ENCODE data around the gene SLC47A2.
"Not testable (repeated sequence)": the region's sequence is repeated elsewhere in the genome, so short reads cannot be mapped to it uniquely, and the experiment has no call there.

GRCh38 chr17:19684909-19685580 lies 31.3 kb downstream of the SLC47A2 start:
- not testable (repeated sequence) for TF ChIP-seq CTCF, EP300, POLR2A (IDR thresholded peaks at IDR 0.05)

All from stomach (tissue), 4 donors.